Adrenal gland (tissue), 12 donors: Measurements from ENCODE around the gene SNRNP48. TPM values are rescaled to one million over a fixed set of nuclear protein-coding genes. Genes with fewer than 3 reads are reported as not detected.

Experiments
- DNase-seq, 7 donors: peaks; one replicate each; pipeline ENCODE4 v3.0.0-alpha.2; 2019 to 2020
- H3K27ac ChIP-seq, 5 donors: fragments of 200-600 bp; sonication (generic) in 4 of 5; 1 replicate in 3 of 5; 2 replicates in 2 of 5; pipeline versions ENCODE4 v1.5.1 to v1.8.0; 2016 to 2020; ENCODE audit warnings: mild to moderate bottlenecking in 1 of 5
- H3K27me3 ChIP-seq: fragments of 200-600 bp; 2 replicates; pipeline ENCODE4 v1.8.0; 2021
- H3K36me3 ChIP-seq, 2 donors: fragments of 200-600 bp; replicated peaks in 1 of 2; 1 replicate in 1 of 2; 2 replicates in 1 of 2; pipeline versions ENCODE4 v1.5.1 to v1.8.0; 2018 to 2022
- H3K4me1 ChIP-seq, 2 donors: fragments of 200-600 bp; replicated peaks in 1 of 2; 1 replicate in 1 of 2; 2 replicates in 1 of 2; pipeline versions ENCODE4 v1.5.1 to v1.8.0; 2018 to 2021
- H3K4me3 ChIP-seq, 4 donors: fragments of 200-600 bp; sonication (generic) in 3 of 4; one replicate each; pipeline ENCODE4 v1.5.1; 2016 to 2018
- H3K9me3 ChIP-seq, 3 donors: fragments of 200-600 bp; sonication (generic) in 1 of 3; replicated peaks in 1 of 3; 1 replicate in 2 of 3; 2 replicates in 1 of 3; pipeline versions ENCODE4 v1.5.1 to v1.8.0; 2016 to 2021
- CTCF ChIP-seq, 6 experiments: fragments of 450-650 bp in 4 of 6; fragments of 200-600 bp in 2 of 6; sonication (generic) in 1 of 6; IDR thresholded peaks; 1 replicate in 5 of 6; 2 replicates in 1 of 6; pipeline versions ENCODE4 v1.5.1 to v1.8.0; 2016 to 2021; ENCODE audit warnings: antibody characterized with exemption in 6 of 6, mild to moderate bottlenecking in 2 of 6, moderate library complexity in 1 of 6
- POLR2A ChIP-seq, 2 donors: fragments of 450-650 bp; IDR thresholded peaks; one replicate each; pipeline ENCODE4 v1.6.1; 2017; ENCODE audit warnings: antibody characterized with exemption in 2 of 2, mild to moderate bottlenecking in 2 of 2, moderate library complexity in 1 of 2
- WGBS, 4 donors: extraction: QIAGEN DNeasy Blood & Tissue Kit in 2 of 4; methylation state at CpG; one replicate each; pipeline versions ENCODE4 v1.1.5 to v1.1.7; 2013 to 2017; 5-methylcytosine and 5-hydroxymethylcytosine counted together
- intact Hi-C, 2 donors: fragments of 100-400 bp; cut with DNase I; formaldehyde crosslinking; loops; one replicate each; pipeline versions ENCODE4 v1.14.1 to v1.15.0; 2022 to 2023
- polyA plus RNA-seq, 3 donors: library from polyadenylated mRNA; stranded (reverse); fragments of 200-250 nt in 2 of 3; fragments of 350-450 nt in 1 of 3; fragmentation: Illumina TruSeq in 1 of 3; extraction: RNeasy Lipid Tissue Mini Kit (QIAGEN cat#74804) in 1 of 3; gene quantifications; one replicate each; pipeline ENCODE4 v1.2.3, GENCODE V29; 2013 to 2014
- total RNA-seq, 9 donors: library from RNA; depleted of rRNA in 4 of 9; stranded (reverse); fragments of >200 nt in 4 of 9; fragments of 120-200 nt in 1 of 9; fragmentation: NEBNext Ultra II Directional in 1 of 9; extraction: Animal tissue kit (Norgen Biotek cat#: 25700) in 1 of 9; gene quantifications; one replicate each; pipeline versions ENCODE4 v1.1.0 to v1.2.4, GENCODE V29; 2013 to 2023
- donor health status: healthy with polysubstance abuse.
- donor health status: Bipolar disorder and iron deficiency.
- donor health status: DM: yes; HTN: yes; CAD: no.
- donor health status: DM: no; HTN: no; CAD: no.
- donor health status: DM: no; HTN: no; CAD: no.
- donor health status: DM: yes; HTN: yes; CAD: no.

Gene SNRNP48
- total and polyA plus RNA-seq, 12 donors = 2.5 to 13.1 (median 8.9) TPM

- H3K27me3 ChIP-seq = peaks cover 5% of the 10 kb centered on the region
These were observed 44.5 kb upstream of the SNRNP48 start for GRCh38 chr6:7545316-7546019.

GRCh38 chr6:7546020-7546369 lies 44.0 kb upstream of the SNRNP48 start:
- intact Hi-C loops = no loop called here

More at GRCh38 chr6:7545316-7546019, 44.5 kb upstream of the SNRNP48 start:
- DNase-seq = no peak
- Histone ChIP-seq H3K4me1 (peaks cover 8 to 27% of the 10 kb centered on the region in 2 donors), H3K4me3 (no peak overlapping the region), H3K36me3 (no peaks in the 10 kb centered on the region), H3K27ac (peak overlapping the region in 3 of 5 donors; percentile 54 to 87 (median 82)), H3K9me3 (no peaks in the 10 kb centered on the region)
- WGBS, 4 donors = 82 to 87% (median 83%) methylated on average over 12 of the region's 12 CpGs
- intact Hi-C loops = no loop called here
- TF ChIP-seq POLR2A (IDR thresholded peaks at IDR 0.05) (no peak), CTCF (IDR thresholded peaks at IDR 0.05) (no peak)

GRCh38 chr6:7546383-7546782 lies 43.6 kb upstream of the SNRNP48 start:
- peaks cover 2% of the 10 kb centered on the region for H3K27me3 ChIP-seq
- intact Hi-C loops = no loop called here
- 73 to 75% (median 75%) methylated on average over 2 of the region's 2 CpGs for WGBS, 4 donors

More at GRCh38 chr6:7546020-7546369, 44.0 kb upstream of the SNRNP48 start:
- H3K4me3 ChIP-seq = no peak overlapping the region
- TF ChIP-seq POLR2A (IDR thresholded peaks at IDR 0.05) (no peak), CTCF (IDR thresholded peaks at IDR 0.05) (no peak)
- peaks cover 14 to 28% of the 10 kb centered on the region in 2 donors for H3K4me1 ChIP-seq
- peak in 3 of 7 donors; percentile 24 to 53 (median 44) for DNase-seq
- no peaks in the 10 kb centered on the region for H3K36me3 ChIP-seq
- H3K27me3 ChIP-seq = peaks cover 5% of the 10 kb centered on the region
- no peaks in the 10 kb centered on the region for H3K9me3 ChIP-seq
- 44 to 60% (median 53%) methylated on average over 6 of the region's 6 CpGs for WGBS, 4 donors
- peak overlapping the region in 3 of 5 donors; percentile 54 to 87 (median 82) for H3K27ac ChIP-seq

GRCh38 chr6:7546896-7547295 lies 43.1 kb upstream of the SNRNP48 start:
- H3K36me3 ChIP-seq = no peaks in the 10 kb centered on the region
- peak overlapping the region in 2 of 5 donors; percentile 82 to 87 for H3K27ac ChIP-seq
- H3K27me3 ChIP-seq = no peaks in the 10 kb centered on the region
- no peak overlapping the region for H3K4me3 ChIP-seq
- H3K4me1 ChIP-seq = peaks cover 18 to 25% of the 10 kb centered on the region in 2 donors
- TF ChIP-seq CTCF (IDR thresholded peaks at IDR 0.05) = no peak
- TF ChIP-seq POLR2A (IDR thresholded peaks at IDR 0.05) = no peak
- 73 to 85% (median 79%) methylated on average over 4 of the region's 4 CpGs for WGBS, 4 donors
- intact Hi-C loops = no loop called here
- no peaks in the 10 kb centered on the region for H3K9me3 ChIP-seq
- no peak for DNase-seq

More at GRCh38 chr6:7546383-7546782, 43.6 kb upstream of the SNRNP48 start:
- DNase-seq = no peak
- Histone ChIP-seq H3K9me3 (no peaks in the 10 kb centered on the region), H3K4me3 (no peak overlapping the region), H3K27ac (peak overlapping the region in 3 of 5 donors; percentile 54 to 87 (median 82)), H3K36me3 (no peaks in the 10 kb centered on the region), H3K4me1 (peaks cover 18 to 25% of the 10 kb centered on the region in 2 donors)
- TF ChIP-seq CTCF (IDR thresholded peaks at IDR 0.05) (no peak), POLR2A (IDR thresholded peaks at IDR 0.05) (no peak)
